ENCODE measurements around the gene PCYT1A.
"Not testable (repeated sequence)": the region's sequence is repeated elsewhere in the genome, so short reads cannot be mapped to it uniquely, and the experiment has no call there.

Gene PCYT1A

GRCh38 chr3:196198081-196198675 is 89.3 kb downstream of the PCYT1A start:
- ATAC-seq (no peak), DNase-seq (no peak)
- H3K27me3 Mint-ChIP-seq: no peaks in the 10 kb centered on the region
- H3K4me3 Mint-ChIP-seq: no peak overlapping the region
- H3K4me1 Mint-ChIP-seq: peaks cover 42% of the 10 kb centered on the region
- H3K27ac Mint-ChIP-seq: peak overlapping the region in 1 of 2 donors; percentile 9
- H3K9me3 Mint-ChIP-seq: no peaks in the 10 kb centered on the region

GRCh38 chr3:196197524-196197923 is 90.0 kb downstream of the PCYT1A start:
- Mint-ChIP-seq H3K4me1 (peaks cover 46% of the 10 kb centered on the region), H3K4me3 (no peak overlapping the region), H3K27me3 (no peaks in the 10 kb centered on the region), H3K9me3 (no peaks in the 10 kb centered on the region), H3K27ac (no peak overlapping the region)
- DNase-seq (no peak), ATAC-seq (no peak)

- ATAC-seq: no peak
- Mint-ChIP-seq H3K4me3 (no peak overlapping the region), H3K27me3 (no peaks in the 10 kb centered on the region), H3K9me3 (no peaks in the 10 kb centered on the region), H3K27ac (no peak overlapping the region), H3K4me1 (peaks cover 59% of the 10 kb centered on the region)
- DNase-seq: no peak
Measured at GRCh38 chr3:196195664-196196265, 91.8 kb downstream of the PCYT1A start.

- Mint-ChIP-seq H3K4me1 (peaks cover 63% of the 10 kb centered on the region), H3K9me3 (no peaks in the 10 kb centered on the region), H3K27me3 (no peaks in the 10 kb centered on the region), H3K4me3 (no peak overlapping the region), H3K27ac (peak overlapping the region; percentile 83 to 92)
- DNase-seq (no peak), ATAC-seq (no peak)
Measured at GRCh38 chr3:196194542-196194915, 93.0 kb downstream of the PCYT1A start.

- peak overlapping the region; percentile 12 to 97 for H3K27ac Mint-ChIP-seq
- no peaks in the 10 kb centered on the region for H3K27me3 Mint-ChIP-seq
- DNase-seq: no peak
- ATAC-seq: no peak
- no peaks in the 10 kb centered on the region for H3K9me3 Mint-ChIP-seq
- H3K4me3 Mint-ChIP-seq: peak overlapping the region in 1 of 2 donors; percentile 83
- H3K4me1 Mint-ChIP-seq: peaks cover 63% of the 10 kb centered on the region
Measured at GRCh38 chr3:196193736-196194541, 93.6 kb downstream of the PCYT1A start.

- peak; percentile 1 for ATAC-seq
- peak overlapping the region; percentile 56 to 97 for H3K27ac Mint-ChIP-seq
- no peak for DNase-seq
- peaks cover 62% of the 10 kb centered on the region for H3K4me1 Mint-ChIP-seq
- H3K4me3 Mint-ChIP-seq: peak overlapping the region; percentile 81 to 83
- H3K9me3 Mint-ChIP-seq: no peaks in the 10 kb centered on the region
- H3K27me3 Mint-ChIP-seq: no peaks in the 10 kb centered on the region
Measured at GRCh38 chr3:196193133-196193735, 94.3 kb downstream of the PCYT1A start.

- no peaks in the 10 kb centered on the region for H3K9me3 Mint-ChIP-seq
- peak; percentile 22 for ATAC-seq
Measured at GRCh38 chr3:196192524-196193051, 94.9 kb downstream of the PCYT1A start.

GRCh38 chr3:196192036-196192523 is 95.4 kb downstream of the PCYT1A start:
- ATAC-seq (peak; percentile 80), DNase-seq (peak; percentile 48 to 86)
- H3K27me3 Mint-ChIP-seq: no peaks in the 10 kb centered on the region
- H3K4me3 Mint-ChIP-seq: peak overlapping the region; percentile 81 to 83
- H3K9me3 Mint-ChIP-seq: no peaks in the 10 kb centered on the region
- peaks cover 60% of the 10 kb centered on the region for H3K4me1 Mint-ChIP-seq
- peak overlapping the region; percentile 97 to 99 for H3K27ac Mint-ChIP-seq

More at GRCh38 chr3:196192524-196193051, 94.9 kb downstream of the PCYT1A start:
- DNase-seq: no peak
- Mint-ChIP-seq H3K4me3 (peak overlapping the region; percentile 81 to 83), H3K4me1 (peaks cover 57% of the 10 kb centered on the region), H3K27me3 (no peaks in the 10 kb centered on the region), H3K27ac (peak overlapping the region; percentile 97 to 99)

GRCh38 chr3:196189566-196190347 is 97.8 kb downstream of the PCYT1A start:
- Mint-ChIP-seq H3K9me3 (no peaks in the 10 kb centered on the region), H3K4me3 (no peak overlapping the region), H3K27me3 (no peaks in the 10 kb centered on the region), H3K4me1 (peaks cover 51% of the 10 kb centered on the region), H3K27ac (no peak overlapping the region)
- DNase-seq: no peak
- no peak for ATAC-seq

- DNase-seq (no peak), ATAC-seq (no peak)
- Mint-ChIP-seq H3K9me3 (no peaks in the 10 kb centered on the region), H3K4me1 (peaks cover 48% of the 10 kb centered on the region), H3K4me3 (peak overlapping the region; percentile 20 to 72), H3K27me3 (no peaks in the 10 kb centered on the region), H3K27ac (peak overlapping the region; percentile 80 to 88)
Measured at GRCh38 chr3:196186651-196187573, 100.6 kb downstream of the PCYT1A start.

GRCh38 chr3:196184881-196185280 is 102.6 kb downstream of the PCYT1A start:
- Mint-ChIP-seq H3K4me3 (no peak overlapping the region), H3K9me3 (no peaks in the 10 kb centered on the region), H3K27me3 (no peaks in the 10 kb centered on the region), H3K27ac (no peak overlapping the region), H3K4me1 (peaks cover 54% of the 10 kb centered on the region)
- DNase-seq (no peak), ATAC-seq (no peak)

- H3K27me3 Mint-ChIP-seq, ATAC-seq, H3K9me3 Mint-ChIP-seq, H3K4me3 Mint-ChIP-seq, DNase-seq: not testable (repeated sequence)
- peak overlapping the region; percentile 15 to 67 for H3K27ac Mint-ChIP-seq
- peaks cover 62% of the 10 kb centered on the region for H3K4me1 Mint-ChIP-seq
Measured at GRCh38 chr3:196184169-196184432, 103.4 kb downstream of the PCYT1A start.

GRCh38 chr3:196181127-196181546 is 106.4 kb downstream of the PCYT1A start:
- H3K4me1 Mint-ChIP-seq: peaks cover 55% of the 10 kb centered on the region
- no peak for ATAC-seq
- peak overlapping the region; percentile 52 to 67 for H3K27ac Mint-ChIP-seq
- DNase-seq: no peak
- no peaks in the 10 kb centered on the region for H3K9me3 Mint-ChIP-seq
- no peaks in the 10 kb centered on the region for H3K27me3 Mint-ChIP-seq
- H3K4me3 Mint-ChIP-seq: peak overlapping the region; percentile 18 to 19

- Mint-ChIP-seq H3K27ac (peak overlapping the region; percentile 95 to 98), H3K4me1 (peaks cover 55% of the 10 kb centered on the region), H3K9me3 (no peaks in the 10 kb centered on the region), H3K4me3 (peak overlapping the region; percentile 79 to 80), H3K27me3 (no peaks in the 10 kb centered on the region)
- ATAC-seq (no peak), DNase-seq (no peak)
Measured at GRCh38 chr3:196180346-196180745, 107.2 kb downstream of the PCYT1A start.

Measured in stimulated activated naive CD8-positive, alpha-beta T cell treated with anti-CD3 and anti-CD28 coated beads, Interleukin-15, amount 100 ng/mL, for 72 hours (primary cell).